ENCODE measurements around the gene AP3B1.

Gene AP3B1

GRCh38 chr5:78283802-78284201 is 10.7 kb downstream of the AP3B1 start:
- H3K79me2 ChIP-seq (ENCODE audit: insufficient read depth, low read length), result peaks cover 87% of the 10 kb centered on the region
- H3K9ac ChIP-seq (ENCODE audit: low read length), result no peak overlapping the region
- TF ChIP-seq, protein P1, sequence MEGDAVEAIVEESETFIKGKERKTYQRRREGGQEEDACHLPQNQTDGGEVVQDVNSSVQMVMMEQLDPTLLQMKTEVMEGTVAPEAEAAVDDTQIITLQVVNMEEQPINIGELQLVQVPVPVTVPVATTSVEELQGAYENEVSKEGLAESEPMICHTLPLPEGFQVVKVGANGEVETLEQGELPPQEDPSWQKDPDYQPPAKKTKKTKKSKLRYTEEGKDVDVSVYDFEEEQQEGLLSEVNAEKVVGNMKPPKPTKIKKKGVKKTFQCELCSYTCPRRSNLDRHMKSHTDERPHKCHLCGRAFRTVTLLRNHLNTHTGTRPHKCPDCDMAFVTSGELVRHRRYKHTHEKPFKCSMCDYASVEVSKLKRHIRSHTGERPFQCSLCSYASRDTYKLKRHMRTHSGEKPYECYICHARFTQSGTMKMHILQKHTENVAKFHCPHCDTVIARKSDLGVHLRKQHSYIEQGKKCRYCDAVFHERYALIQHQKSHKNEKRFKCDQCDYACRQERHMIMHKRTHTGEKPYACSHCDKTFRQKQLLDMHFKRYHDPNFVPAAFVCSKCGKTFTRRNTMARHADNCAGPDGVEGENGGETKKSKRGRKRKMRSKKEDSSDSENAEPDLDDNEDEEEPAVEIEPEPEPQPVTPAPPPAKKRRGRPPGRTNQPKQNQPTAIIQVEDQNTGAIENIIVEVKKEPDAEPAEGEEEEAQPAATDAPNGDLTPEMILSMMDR (IDR thresholded peaks at IDR 0.05; ENCODE audit: insufficient read depth, low read length, poor library complexity, severe bottlenecking), result no peak
- no peak for TF ChIP-seq EZH2phosphoT487 (conservative IDR thresholded peaks at IDR 0.05; ENCODE audit: low read length)
- no peak overlapping the region for H2AFZ ChIP-seq (ENCODE audit: low read depth, low read length, severe bottlenecking)
- H4K20me1 ChIP-seq (ENCODE audit: low read depth, low read length), result peaks cover 22% of the 10 kb centered on the region; the same call in 1 of the 2 replicates
- peaks cover 3% of the 10 kb centered on the region; the same call in 1 of the 2 replicates for H3F3A ChIP-seq (ENCODE audit: insufficient read depth)
- no peak overlapping the region for H3K4me2 ChIP-seq (ENCODE audit: low read depth, low read length, poor library complexity, severe bottlenecking)
- no peaks in the 10 kb centered on the region for H3K27me3 ChIP-seq (ENCODE audit: low read length)
- no peak overlapping the region for H3K4me3 ChIP-seq (ENCODE audit: insufficient read depth, low read length, poor library complexity, severe bottlenecking)
- no peaks in the 10 kb centered on the region for H3K36me3 ChIP-seq (ENCODE audit: low read length)
- no peak overlapping the region for H3K27ac ChIP-seq (ENCODE audit: low read depth, low read length)
- H3K9me2 ChIP-seq (replicated peaks; ENCODE audit: insufficient read depth, low read length), result no peaks in the 10 kb centered on the region
- H3K9me3 ChIP-seq (ENCODE audit: insufficient read depth, low read length), result no peaks in the 10 kb centered on the region

DNA sequence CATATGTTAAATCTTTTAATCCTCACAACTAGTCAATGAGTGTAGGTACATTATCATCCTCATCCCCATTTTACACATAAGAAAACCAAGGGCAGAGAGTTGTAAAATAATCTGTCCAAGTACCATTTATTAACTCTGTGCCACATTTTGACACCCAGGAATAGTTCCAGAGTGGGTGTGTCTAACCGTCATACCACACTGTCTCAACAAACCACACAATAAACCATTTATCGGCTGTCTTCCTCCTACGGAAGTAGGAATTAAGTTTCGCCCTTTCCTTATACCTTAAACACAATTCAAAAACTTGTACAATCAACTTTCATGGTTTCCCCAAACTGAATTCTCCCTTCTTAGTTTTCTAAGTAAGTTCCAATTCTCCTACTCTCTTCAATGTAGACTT is 11.4 kb downstream of the AP3B1 start:
- H3K9me3 ChIP-seq (ENCODE audit: insufficient read depth, low read length), result no peaks in the 10 kb centered on the region
- no peaks in the 10 kb centered on the region for H3K9me2 ChIP-seq (replicated peaks; ENCODE audit: insufficient read depth, low read length)
- no peaks in the 10 kb centered on the region for H3K27me3 ChIP-seq (ENCODE audit: low read length)
- no peaks in the 10 kb centered on the region for H3K36me3 ChIP-seq (ENCODE audit: low read length)
- no peak overlapping the region for H3K4me3 ChIP-seq (ENCODE audit: insufficient read depth, low read length, poor library complexity, severe bottlenecking)
- no peak overlapping the region for H2AFZ ChIP-seq (ENCODE audit: low read depth, low read length, severe bottlenecking)
- H3K27ac ChIP-seq (ENCODE audit: low read depth, low read length), result no peak overlapping the region
- peaks cover 3% of the 10 kb centered on the region; the same call in 1 of the 2 replicates for H3F3A ChIP-seq (ENCODE audit: insufficient read depth)
- H3K4me2 ChIP-seq (ENCODE audit: low read depth, low read length, poor library complexity, severe bottlenecking), result no peak overlapping the region
- no peak overlapping the region for H3K9ac ChIP-seq (ENCODE audit: low read length)
- TF ChIP-seq EZH2phosphoT487 (conservative IDR thresholded peaks at IDR 0.05; ENCODE audit: low read length), result no peak
- TF ChIP-seq, protein P1 (IDR thresholded peaks at IDR 0.05; ENCODE audit: insufficient read depth, low read length, poor library complexity, severe bottlenecking), result no peak
- H4K20me1 ChIP-seq (ENCODE audit: low read depth, low read length), result peaks cover 19% of the 10 kb centered on the region; the same call in 1 of the 2 replicates
- H3K79me2 ChIP-seq (ENCODE audit: insufficient read depth, low read length), result peaks cover 83% of the 10 kb centered on the region

- Histone ChIP-seq H3K27me3 (ENCODE audit: low read length) (no peaks in the 10 kb centered on the region), H3K9me2 (replicated peaks; ENCODE audit: insufficient read depth, low read length) (no peaks in the 10 kb centered on the region)
These were observed 14.2 kb downstream of the AP3B1 start for GRCh38 chr5:78280261-78280660.

More at GRCh38 chr5:78280261-78280660, 14.2 kb downstream of the AP3B1 start:
- H3K36me3 ChIP-seq (ENCODE audit: low read length), result no peaks in the 10 kb centered on the region
- no peak overlapping the region for H3K9ac ChIP-seq (ENCODE audit: low read length)
- H3K79me2 ChIP-seq (ENCODE audit: insufficient read depth, low read length), result peaks cover 77% of the 10 kb centered on the region
- no peak overlapping the region for H2AFZ ChIP-seq (ENCODE audit: low read depth, low read length, severe bottlenecking)
- H3F3A ChIP-seq (ENCODE audit: insufficient read depth), result no peaks in the 10 kb centered on the region
- TF ChIP-seq, protein P1 (IDR thresholded peaks at IDR 0.05; ENCODE audit: insufficient read depth, low read length, poor library complexity, severe bottlenecking), result no peak
- TF ChIP-seq EZH2phosphoT487 (conservative IDR thresholded peaks at IDR 0.05; ENCODE audit: low read length), result no peak
- no peak overlapping the region for H3K4me2 ChIP-seq (ENCODE audit: low read depth, low read length, poor library complexity, severe bottlenecking)
- H3K4me3 ChIP-seq (ENCODE audit: insufficient read depth, low read length, poor library complexity, severe bottlenecking), result no peak overlapping the region
- H4K20me1 ChIP-seq (ENCODE audit: low read depth, low read length), result peaks cover 15% of the 10 kb centered on the region
- H3K27ac ChIP-seq (ENCODE audit: low read depth, low read length), result no peak overlapping the region
- no peaks in the 10 kb centered on the region for H3K9me3 ChIP-seq (ENCODE audit: insufficient read depth, low read length)

Measured in SU-DHL-6 (cell line).